Measurements from ENCODE around the gene ENG.
"Not testable (repeated sequence)": the region's sequence is repeated elsewhere in the genome, so short reads cannot be mapped to it uniquely, and the experiment has no call there.

The ENG gene

DNA sequence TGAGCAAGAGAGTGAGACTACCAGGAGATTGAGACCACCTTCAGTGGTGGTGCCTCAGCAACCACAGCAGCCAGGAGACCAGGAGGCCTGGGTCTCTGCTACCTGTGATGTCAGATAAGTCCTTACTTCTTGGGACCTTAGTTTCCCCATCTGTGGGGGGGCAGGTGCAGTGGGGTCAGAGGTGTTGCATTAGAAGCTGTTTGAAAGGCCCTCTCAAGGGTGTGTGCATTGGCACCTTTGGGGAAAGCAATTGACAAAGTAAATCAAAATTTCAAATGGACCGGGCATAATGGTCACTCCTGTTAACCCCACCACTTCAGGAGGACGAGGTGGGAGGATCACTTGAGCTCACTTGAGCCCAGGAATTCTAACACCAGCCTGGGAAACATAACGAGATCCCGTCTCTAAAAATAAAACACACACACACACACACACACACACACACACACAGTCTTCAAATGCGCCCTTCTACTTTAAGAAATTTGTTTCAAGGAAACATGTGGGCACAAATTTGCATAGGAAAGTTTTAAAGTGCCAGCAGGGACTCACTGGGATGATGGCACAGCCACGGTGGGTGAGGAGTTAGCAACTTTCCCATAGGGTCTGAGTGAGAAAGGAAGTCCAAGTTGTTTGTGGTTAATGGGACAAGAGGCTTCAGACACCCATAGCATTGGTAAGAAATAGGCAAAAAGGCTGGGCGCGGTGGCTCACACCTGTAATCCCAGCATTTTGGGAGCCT is 24.4 kb upstream of the ENG start:
- no peak for DNase-seq (ENCODE audit: low spot score)

DNA sequence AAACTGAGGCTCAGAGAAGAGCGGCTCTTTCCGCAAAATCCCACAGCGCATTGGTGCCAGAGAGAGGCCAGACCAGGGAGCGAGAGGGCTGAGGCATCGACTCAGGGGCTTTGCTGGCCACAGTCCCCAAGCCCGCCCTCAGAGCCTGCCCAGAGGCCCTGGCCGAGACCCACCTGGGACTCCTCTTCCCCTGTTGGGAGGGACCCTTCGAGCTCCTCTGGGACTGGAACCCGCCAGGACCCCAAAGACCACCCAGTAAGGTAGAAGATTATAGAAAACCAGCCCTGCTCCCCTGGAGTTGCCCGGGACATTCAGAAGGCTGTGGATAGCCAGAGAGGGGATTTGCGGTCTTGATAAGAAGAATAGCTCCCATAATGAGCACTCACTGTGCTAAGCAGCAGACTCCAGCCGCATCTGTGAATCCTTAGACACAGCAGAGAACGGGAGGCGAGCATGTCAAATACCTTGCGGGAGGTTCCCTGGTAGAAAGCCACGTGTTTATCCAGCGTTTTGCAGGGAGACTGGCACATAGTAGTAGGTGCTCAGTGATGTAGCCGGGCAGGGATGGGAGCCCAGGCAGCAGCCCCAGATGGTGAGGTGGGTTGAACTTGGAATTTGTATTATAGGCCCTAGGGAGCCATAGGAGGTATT is 23.7 kb upstream of the ENG start:
- DNase-seq (ENCODE audit: low spot score), result no peak

DNA sequence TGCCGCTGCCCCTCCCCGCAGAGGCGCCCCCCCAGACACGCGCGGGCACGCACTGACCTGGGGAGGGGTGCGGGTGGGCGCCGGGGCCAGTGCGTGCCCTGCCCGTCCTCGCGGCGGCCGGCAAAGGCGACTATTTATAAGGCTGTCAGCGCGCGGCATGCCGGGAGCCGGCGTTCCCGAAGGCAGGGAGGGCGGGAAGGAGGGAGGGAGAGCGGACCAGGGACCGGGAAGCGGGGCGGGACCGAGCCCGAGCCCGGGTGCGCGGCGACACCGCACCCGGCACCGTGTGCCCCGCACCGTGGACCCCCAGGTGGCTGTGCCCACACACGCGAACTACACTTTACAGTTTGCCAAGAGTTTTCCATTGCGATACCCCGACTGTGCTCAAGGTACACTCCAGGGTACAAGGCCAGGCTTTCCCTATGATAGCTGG is 23.1 kb upstream of the ENG start, which contains the start of gene AK1:
Gene AK1 (minus strand): TSS at position 110 of the 433 bp plus-strand sequence. CDS start 3,058 bp downstream, outside the sequence.
- peak; percentile 64 for DNase-seq (ENCODE audit: low spot score)

DNA sequence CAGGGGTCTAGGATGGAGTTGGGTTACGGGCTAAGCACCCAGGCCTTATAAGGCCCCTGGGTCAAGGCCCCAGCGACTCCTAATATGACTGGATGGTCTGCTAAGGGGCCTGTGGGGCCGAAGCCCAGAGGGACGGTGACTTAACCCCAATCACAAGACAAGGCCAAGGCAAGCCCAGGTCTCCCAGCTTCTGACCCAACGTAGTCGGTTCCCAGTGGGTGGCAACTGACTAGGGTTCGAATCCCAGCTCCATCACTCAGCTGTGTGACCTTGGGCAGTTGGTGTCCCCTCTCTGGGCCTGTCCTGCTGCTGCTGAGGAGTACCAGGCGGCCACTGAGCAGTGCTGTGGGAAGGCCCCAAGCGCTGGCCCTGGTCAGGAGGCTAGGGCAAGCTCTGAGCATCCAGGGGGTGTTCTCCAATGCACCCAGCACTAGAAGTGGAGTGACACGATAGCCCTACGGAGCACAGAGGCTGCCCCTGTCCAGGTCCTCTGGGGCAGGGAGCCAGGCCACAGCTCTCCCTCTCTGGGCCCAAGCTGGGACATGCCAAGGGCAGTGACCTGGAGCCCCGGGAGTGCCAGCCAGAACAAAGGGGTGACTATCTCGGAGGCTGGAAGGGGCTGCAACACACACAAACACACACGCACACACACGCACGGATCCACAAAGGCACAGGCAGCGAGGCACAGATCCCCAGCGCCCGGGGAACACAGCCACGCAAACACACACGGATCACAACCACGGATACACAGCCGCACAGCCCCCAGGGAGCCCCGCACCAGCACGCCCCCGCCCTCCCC is 22.5 kb upstream of the ENG start:
- peak; percentile 32 for DNase-seq (ENCODE audit: low spot score)

DNA sequence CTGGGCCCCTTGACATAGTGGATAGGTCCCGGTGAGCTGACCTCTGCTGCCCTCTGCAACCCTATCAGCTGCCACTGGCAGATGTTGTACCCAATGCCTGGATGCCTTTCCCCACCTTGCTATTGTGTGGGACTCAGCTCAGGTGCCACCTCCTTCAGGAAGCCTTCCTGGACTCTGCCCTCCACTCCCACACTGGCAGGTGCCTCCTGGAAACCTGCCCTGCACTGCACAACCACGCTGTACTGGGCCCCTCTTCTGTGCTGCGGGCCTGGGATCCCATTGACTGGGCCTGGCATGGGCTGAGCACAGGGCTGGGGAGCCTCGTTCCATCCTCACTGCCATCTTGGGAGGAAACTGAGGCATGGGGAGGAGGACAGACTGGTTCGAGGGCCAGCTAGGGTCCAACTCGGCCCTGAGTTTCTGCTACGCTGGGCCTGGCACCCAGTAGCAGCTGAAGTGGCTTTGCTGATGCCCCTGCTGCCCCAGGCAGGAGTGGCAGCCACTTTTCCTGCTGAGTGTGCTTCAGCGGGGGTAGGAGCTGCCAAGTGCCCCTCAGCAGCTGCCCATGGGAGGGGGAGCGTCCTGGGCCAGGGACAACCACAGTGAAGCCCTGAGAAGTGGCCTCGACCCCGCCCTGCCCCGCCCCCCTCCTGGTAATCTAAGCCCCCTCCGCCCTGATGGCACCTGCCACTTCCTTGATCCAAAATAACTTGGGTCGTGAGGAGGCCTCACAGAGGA is 21.7 kb upstream of the ENG start:
- no peak for DNase-seq (ENCODE audit: low spot score)

DNA sequence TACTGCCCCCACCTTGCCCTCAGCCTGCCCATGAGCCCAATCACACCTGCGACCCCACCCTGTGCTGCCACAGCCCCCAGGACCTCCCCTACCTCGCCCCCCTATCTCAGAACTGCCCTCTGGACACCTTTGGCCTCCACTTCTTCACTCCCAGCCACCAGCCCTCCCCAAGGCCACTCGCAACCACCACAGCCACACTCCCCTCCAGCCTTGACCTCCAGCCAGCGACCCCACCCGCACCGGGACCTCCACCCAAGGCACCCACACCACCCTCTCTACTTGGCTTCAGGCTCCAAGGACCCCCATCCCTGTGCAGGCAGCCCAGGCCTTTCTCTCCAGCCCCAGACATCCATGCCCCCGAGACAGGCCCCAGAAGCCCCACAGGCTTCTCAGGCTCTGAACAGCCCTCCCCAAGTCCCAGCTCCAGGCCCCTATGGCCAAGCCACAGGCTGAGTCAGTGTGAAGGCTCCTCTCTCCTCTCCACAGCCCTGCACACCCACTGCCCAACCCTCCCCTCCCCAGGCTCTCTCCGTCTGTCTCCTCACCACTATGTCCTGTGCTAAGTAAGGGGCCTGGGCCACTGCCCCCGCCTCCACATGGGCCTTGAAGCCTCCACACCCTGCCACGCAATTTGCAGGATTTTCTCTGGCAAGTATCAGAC is 21.0 kb upstream of the ENG start:
- no peak for DNase-seq (ENCODE audit: low spot score)

DNA sequence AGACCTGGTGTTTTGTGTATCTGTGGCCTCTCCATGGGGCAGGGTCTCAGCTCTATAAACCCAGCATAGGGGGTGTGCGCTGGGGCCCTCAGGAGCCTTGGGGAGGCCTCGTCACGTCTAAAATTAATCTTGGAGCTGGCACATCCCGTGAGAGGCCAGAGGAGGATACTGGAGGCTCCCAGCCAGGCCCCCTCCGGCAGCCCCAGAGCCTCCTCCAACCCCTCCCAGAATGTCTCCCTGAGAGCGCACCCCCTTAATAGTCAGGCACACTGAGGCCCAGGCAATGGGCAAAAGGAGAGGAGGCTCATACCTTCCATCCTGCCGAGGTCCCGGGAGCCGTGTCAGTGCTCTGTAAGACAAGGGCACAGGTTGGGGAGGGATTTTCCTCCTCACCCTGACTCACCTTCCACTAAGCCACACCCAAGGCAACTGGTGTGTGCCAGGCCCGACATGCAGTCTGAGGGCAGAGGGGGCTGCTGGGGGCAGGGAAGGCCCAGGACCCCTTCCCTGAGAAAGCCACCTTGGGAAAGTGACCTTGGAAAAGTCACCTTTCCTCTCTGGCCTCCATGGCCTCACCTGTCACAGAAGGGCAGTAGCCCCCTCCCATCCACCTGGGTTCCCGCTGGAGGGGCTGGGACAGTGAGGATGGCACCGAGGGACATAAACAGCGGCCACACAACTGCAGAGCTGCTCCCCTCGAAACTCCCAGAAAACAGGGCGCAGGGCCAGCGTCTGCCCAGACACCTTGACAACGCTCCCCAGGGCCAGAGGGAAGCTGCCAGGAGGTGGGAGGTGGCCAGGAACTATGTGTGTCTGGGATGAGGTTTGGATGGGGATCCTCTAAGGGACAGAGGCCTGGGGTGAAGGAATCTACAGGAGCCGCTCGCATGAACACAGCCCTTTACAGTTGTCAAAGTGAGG is 20.1 kb upstream of the ENG start:
- DNase-seq (ENCODE audit: low spot score), result peak; percentile 60

DNA sequence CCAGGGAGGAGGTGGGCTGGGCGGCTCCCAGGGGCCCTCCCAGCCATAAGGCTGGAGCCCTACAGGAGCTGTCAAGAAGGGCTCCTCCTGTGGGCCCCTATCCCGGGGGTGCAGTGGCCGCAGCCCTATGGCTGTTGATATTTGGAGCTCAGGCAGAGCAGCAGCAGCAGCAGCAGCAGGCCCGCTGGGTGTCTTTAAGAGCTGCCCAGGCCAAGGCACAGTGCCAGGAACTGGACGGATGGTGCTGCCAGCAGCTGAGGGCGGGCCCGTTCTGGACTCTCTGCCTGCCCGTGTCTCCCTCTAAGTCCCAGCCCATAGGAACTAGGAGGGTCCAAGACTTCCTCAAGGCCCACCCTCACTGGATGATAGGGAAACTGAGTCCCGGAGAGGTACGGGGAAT is 19.4 kb upstream of the ENG start:
- no peak for DNase-seq (ENCODE audit: low spot score)

DNA sequence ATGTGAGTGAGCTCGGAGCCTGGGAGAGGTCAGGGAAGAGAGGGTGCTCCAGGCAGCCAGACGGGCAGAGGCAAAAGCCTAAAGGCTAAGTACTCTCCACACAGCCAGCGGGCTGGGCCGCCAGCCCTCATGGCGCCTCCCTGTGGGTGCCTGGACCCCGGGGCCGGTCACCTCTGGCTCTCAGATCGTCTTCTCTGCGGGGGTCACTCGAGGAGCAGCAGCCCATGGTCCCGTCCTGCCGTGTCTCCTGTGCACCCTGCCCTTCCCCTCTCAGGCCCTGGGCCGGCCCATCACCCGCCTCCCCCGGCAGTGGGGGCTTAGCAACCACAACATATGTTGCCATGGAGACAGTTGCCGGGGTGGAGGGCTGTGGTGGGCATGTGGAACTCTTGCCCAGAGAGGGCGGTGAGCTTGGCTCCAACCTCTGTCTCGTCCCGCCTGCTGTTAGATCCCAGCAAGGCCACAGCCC is 18.8 kb upstream of the ENG start:
- no peak for DNase-seq (ENCODE audit: low spot score)

DNA sequence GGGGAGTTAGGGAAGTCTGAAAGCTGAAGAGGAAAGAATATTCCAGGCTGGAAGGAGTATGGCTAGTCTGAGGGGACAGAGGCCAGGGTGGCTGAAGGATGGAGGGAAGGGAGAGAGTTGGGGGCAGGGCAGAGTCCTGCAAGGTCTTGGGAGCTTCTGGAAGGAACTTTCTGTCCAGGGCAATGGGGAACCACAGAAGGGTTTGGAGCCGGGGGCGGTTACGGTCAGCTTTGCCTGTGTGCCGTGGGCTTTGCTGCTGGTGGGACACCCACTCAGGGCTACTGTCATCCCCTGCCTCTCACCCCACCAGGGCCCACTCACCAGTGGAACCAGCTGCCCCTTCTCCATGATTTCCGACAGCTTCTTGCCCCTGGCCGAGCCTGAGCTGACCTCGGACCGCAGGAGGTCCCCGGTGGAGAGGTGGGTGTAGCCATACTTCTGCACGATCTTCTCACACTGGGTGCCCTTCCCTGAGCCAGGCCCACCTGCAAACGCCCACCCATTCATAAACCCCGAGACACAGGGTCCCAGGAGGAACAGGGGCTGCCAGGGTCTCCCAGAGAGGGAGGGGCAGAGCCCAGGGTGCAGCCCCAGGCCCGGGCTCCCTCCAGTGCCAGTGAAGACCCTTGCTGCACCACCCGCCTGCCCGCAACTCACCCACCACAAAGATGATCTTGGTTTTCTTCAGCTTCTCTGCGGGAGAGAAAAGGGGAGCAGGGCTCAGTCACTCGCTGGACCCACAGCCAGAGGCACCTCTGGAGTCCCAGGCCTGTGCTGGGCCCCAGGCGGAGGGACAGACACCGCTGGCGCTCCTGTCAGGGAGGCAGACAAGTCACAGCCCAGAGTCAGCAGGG is 18.1 kb upstream of the ENG start:
- no peak for DNase-seq (ENCODE audit: low spot score)

DNA sequence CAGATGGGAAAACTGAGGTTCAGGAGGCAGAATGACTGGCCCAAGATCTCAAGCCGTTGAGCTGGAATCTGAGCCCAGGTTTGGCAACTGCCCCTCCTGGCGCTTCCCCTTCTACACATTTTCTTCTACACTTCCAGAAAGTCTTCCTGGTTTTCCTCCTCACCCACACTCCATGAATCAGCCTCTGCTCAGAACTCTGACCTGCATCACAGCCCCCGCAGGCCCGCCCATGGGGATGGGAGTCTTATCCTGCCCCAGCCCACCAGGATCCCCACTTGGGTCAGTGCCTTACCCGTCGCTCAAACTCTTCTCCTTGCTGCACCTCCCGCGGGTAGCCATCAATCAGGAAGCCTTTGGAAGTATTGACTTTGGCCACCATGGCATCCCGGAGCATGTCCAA is 17.1 kb upstream of the ENG start:
- no peak for DNase-seq (ENCODE audit: low spot score)

DNA sequence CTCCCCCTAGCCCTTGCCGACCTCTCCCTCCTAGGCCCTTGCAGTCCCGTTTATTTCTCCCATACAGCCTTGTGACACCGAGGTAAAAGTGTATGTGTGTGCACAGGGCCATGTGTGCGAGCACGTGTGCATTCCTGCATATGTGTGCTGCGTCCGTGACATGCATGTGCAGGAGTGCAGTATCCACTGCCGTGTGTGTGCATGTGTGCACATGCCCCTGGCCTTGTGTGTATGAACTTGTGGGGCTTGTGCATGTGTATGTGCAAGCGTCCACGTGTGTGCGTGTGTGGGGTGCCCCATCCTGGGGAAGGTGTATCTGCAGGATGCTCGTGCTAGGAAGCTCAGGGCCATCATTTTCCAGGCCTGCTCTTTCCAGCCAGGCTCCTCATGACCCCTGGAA is 16.4 kb upstream of the ENG start:
- no peak for DNase-seq (ENCODE audit: low spot score)

DNA sequence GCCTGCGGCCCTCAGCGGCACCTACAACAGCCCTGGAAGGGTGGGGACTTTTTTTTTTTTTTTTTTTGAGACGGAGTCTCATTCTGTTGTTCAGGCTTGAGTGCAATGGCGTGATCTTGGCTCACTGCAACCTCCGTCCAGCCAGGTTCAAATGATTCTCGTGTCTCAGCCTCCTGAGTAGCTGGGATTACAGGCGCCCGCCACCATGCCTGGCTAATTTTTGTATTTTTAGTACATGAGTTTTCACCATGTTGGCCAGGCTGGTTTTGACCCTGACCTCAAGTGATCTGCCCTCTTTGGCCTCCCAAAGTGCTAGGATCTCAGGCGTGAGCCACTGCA is 15.7 kb upstream of the ENG start:
- not testable (repeated sequence) for DNase-seq (ENCODE audit: low spot score)

DNA sequence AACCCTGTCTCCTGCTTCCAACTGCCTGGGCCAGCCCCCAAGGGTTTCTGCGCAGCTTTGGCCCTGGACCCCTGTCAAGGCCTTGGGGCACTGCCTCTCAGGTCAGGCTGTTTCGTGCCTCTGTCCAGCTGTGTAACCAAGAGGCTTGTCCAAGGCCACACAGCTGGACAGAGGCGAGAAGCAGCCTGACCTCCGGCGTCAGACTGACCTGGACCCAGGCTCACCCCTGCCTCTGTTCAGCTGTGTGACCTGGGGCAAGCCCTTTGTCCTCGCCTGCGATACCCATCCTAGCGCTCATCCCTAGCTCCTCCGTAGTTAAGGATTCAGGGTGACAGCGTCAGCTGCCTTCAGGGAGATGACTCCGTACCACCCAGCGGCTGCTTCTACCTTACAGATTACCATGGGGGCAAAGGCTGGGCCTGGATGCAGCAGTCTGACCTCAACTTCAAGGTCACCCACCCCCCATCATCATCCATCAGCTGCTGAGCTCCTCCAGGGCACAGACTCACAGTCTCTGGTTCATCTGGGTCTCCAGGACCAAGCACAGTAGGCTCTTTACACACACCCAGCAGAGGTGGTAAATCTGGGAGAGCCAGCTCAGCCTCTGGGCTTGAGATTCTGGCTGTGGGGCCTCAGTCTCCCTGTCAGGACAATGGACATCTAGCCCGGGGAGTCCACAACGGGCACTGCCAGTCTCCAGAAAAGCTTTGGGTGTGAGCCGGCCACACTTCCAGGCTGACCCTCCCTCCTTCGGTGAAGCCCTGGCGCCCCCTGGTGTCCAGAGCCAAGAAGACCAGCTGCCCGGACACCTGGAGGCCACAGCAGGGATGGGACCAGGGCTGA is 15.1 kb upstream of the ENG start:
- peak; percentile 81 for DNase-seq (ENCODE audit: low spot score)

DNA sequence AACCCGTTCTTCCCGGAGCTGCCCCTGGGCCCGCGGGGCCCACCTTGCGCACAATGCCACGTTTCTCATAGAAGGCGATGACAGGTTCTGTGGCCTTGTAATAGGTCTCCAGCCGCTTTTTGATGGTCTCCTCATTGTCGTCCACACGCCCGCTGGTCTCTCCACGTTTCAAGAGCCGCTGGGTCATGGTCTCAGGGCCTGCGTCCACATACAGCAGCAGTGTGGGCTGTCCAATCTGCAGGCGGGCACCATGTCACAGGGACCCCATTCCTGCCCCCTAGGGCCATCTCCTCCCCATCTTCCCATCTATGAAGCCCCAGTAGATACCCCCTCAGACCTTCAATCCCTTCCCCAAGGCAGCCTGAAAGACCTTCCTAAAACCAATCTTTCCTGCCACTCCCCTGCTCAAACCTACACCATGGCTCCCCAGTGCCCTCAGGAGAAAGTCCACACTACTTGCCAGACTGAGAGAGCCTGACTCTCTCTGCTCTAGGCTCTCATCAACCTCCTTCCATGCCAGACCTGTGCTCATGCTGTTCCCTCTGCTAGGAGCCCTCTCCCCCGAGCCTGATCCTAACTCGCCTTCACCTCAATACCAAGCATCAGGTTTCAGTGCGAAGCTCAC is 13.9 kb upstream of the ENG start:
- no peak for DNase-seq (ENCODE audit: low spot score)

DNA sequence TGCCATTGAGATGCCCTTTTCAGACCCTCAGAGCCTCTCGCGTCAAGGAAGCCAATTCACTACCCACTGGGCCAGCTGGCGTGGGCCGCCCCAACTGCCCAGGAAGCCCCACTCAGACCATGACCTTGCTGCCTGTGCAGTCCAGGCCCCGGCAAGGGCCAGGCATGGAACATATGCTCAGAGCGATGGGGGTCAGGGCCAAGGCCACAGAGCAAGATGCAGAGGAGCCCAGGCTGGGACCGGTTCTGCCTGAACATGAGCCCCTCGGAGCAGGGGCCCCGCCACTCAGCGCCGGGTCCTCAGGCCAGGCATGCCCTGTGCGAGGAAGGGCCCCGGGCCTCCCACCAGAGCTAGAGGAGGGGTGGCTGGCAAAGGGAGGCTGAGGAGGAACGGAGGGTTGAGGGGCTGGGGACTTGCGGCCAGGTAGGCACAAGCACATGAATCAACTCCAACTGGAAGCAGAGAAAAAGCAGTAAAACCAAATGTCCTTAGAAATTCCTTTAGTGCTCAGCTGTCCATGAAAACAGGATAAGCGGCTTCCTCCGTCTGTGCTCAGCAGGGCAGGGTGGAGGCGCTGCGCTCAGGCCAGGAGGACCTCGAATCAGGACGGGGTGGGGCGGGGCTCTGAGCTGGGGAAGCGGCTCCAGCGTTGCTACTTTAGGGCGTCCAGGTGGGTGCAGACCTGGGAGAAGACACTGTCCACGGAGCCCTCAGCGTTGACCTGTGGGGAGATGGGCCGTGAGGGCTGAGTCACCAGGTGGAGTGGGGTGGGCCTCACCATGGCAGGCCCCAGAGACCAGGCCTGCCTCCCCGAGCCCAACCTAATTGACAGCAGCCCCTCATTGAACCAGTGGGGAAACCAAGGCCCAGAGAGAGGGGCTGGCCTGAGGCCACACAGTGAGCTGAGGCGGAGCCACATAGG is 13.2 kb upstream of the ENG start:
- DNase-seq (ENCODE audit: low spot score), result no peak

DNA sequence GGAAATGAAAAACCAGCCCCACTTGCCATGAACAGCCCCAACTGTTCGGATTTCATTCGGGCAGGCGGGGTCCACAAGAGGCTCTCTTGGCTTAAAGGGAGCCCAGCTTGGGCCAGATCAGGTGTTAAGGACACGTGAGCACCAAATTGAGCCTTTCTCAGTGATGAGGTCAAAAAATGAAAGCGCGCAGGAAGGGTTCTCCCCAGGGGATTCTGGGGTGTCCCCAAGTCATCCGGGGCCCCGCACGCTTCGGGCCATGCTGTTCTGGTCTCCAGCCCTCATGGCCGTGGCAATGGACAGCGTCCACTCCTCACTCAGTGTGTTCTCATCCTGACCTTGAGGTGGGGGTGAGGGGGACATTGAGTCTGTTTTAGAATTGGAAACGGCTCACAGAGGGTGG is 12.1 kb upstream of the ENG start:
- DNase-seq (ENCODE audit: low spot score), result no peak
